K562 (cell line): ENCODE data around the gene B9D2. TPM values are rescaled to one million over a fixed set of nuclear protein-coding genes. Genes with fewer than 3 reads are reported as not detected.

Experiments used
- AFF1 ChIP-seq, 2 experiments: fragments of 450-650 bp; IDR thresholded peaks; 2 replicates each; pipeline ENCODE4 v1.6.1; 2018; ENCODE audit warnings: mild to moderate bottlenecking in 2 of 2, low read depth in 1 of 2; ENCODE audit not compliant: partially characterized antibody in 2 of 2
- CTBP1 ChIP-seq: fragments of 450-650 bp; IDR thresholded peaks from 2 replicates; pipeline ENCODE4 v1.6.1; 2016; ENCODE audit warnings: borderline replicate concordance
- ESRRA ChIP-seq: fragments of 450-650 bp; IDR thresholded peaks from 2 replicates; pipeline ENCODE4 v1.6.1; 2014; ENCODE audit warnings: low read depth, mild to moderate bottlenecking, moderate library complexity, borderline replicate concordance
- GTF2E2 ChIP-seq: fragments of 200-800 bp; sonication (Bioruptor generic); IDR thresholded peaks from 2 replicates; pipeline ENCODE4 v1.6.1; 2016; ENCODE audit warnings: missing genetic modification characterization, missing compliant biosample characterization
- HIVEP1 ChIP-seq: fragments of 250-450 bp; sonication (Bioruptor Pico); IDR thresholded peaks from 2 replicates; pipeline ENCODE4 v1.4.0; 2020; ENCODE audit warnings: mild to moderate bottlenecking
- HMGN3 ChIP-seq: IDR thresholded peaks from 2 replicates; pipeline ENCODE4 v1.6.1; 2011; ENCODE audit warnings: borderline replicate concordance, low read depth, mild to moderate bottlenecking, mixed read lengths, low read length; ENCODE audit not compliant: insufficient read length; ENCODE audit errors: extremely low read depth
- MTA1 ChIP-seq: fragments of 450-650 bp; IDR thresholded peaks from 2 replicates; pipeline ENCODE4 v1.6.1; 2017; ENCODE audit warnings: borderline replicate concordance
- TAL1 ChIP-seq: fragments of 450-650 bp; IDR thresholded peaks from 2 replicates; pipeline ENCODE4 v1.6.1; 2016; ENCODE audit warnings: mild to moderate bottlenecking
- TCFL5 ChIP-seq: fragments of 250-450 bp; sonication (Bioruptor Pico); conservative IDR thresholded peaks from 2 replicates; pipeline ENCODE4 v1.6.1; 2021; ENCODE audit warnings: mild to moderate bottlenecking, moderate library complexity, matching md5 sums
- TEAD1 ChIP-seq, 2 experiments: fragments of 450-650 bp in 1 of 2; sonication (generic) in 1 of 2; formaldehyde crosslinking; IDR thresholded peaks; 2 replicates each; pipeline versions ENCODE4 v1.4.0 to v1.8.0; 2020 to 2022; ENCODE audit warnings: mild to moderate bottlenecking in 2 of 2, missing genetic modification reagents in 1 of 2
- ZBTB11 ChIP-seq, 3 experiments: fragments of 200-800 bp in 1 of 3; fragments of 250-450 bp in 1 of 3; fragments of 450-650 bp in 1 of 3; sonication (Bioruptor Pico) in 1 of 3; sonication (Bioruptor generic) in 1 of 3; formaldehyde crosslinking in 1 of 3; IDR thresholded peaks; 2 replicates each; pipeline versions ENCODE4 v1.6.1 to v1.8.0; 2016 to 2022; ENCODE audit warnings: mild to moderate bottlenecking in 2 of 3, missing genetic modification characterization in 2 of 3, missing compliant biosample characterization in 1 of 3, moderate library complexity in 1 of 3
- ZBTB26 ChIP-seq: fragments of 450-650 bp; formaldehyde crosslinking; IDR thresholded peaks from 2 replicates; pipeline ENCODE4 v1.4.0; 2022; ENCODE audit warnings: missing genetic modification characterization
- polyA plus RNA-seq, 8 experiments: library from polyadenylated mRNA; depleted of rRNA in 4 of 8; stranded (reverse) in 5 of 8; unstranded in 3 of 8; fragments of >200 nt; fragmentation: Nextera tagmentation in 2 of 8; fragmentation: Illumina TruSeq in 1 of 8; extraction: Ambion mirVana in 2 of 8; extraction: Trizol in 1 of 8; gene quantifications; 2 replicates each; pipeline versions ENCODE4 v1.2.1 to v1.2.3, GENCODE V29; 2011 to 2014; ENCODE audit warnings: inconsistent platforms in 1 of 8, missing spikeins in 1 of 8
- total RNA-seq, 7 experiments: library from RNA; depleted of rRNA in 6 of 7; stranded (reverse); fragments of >200 nt in 6 of 7; fragmentation: Illumina TruSeq in 2 of 7; extraction: Trizol in 2 of 7; gene quantifications; 2 replicates each; pipeline versions ENCODE4 v1.2.1 to v1.2.3, GENCODE V29; 2011 to 2021; ENCODE audit warnings: low replicate concordance in 1 of 7

Gene B9D2
- total and polyA plus RNA-seq, 9 of the 15 experiments (the other 6 are each of a cell fraction or from before 2014, with no cell fraction given), result 0.83 to 6.9 (median 2.8) TPM

GRCh38 chr19:41397086-41398049 is 33.4 kb upstream of the B9D2 start, which contains the start of the genes BCKDHA and EXOSC5 (continued):
- TF ChIP-seq AFF1 (IDR thresholded peaks at IDR 0.05; ENCODE audit: low read depth in 1 of 2, partially characterized antibody in 2 of 2), result peak in 1 of 2 experiments; percentile 78
- 0 out of 6 replicates have a peak, but pooled peaks of 1 of the 3 experiments have one; percentile 17 for TF ChIP-seq ZBTB11 (CRISPR knock-in tag; IDR thresholded peaks at IDR 0.05)
- no peak; the same call in 1 of the 2 replicates for TF ChIP-seq GTF2E2 (tag)
- TF ChIP-seq CTBP1, result peak; percentile 35; the same call in 1 of the 2 replicates
- peak; percentile 16; the same call in 1 of the 2 replicates for TF ChIP-seq ZBTB26 (CRISPR knock-in tag)
- TF ChIP-seq HIVEP1 (CRISPR knock-in tag), result no peak
- TF ChIP-seq TAL1, result peak; percentile 55
- TF ChIP-seq MTA1, result peak; percentile 89
- peak in 1 of 2 experiments; percentile 63; a peak in 1 of 4 replicates for TF ChIP-seq TEAD1 (CRISPR knock-in tag; IDR thresholded peaks at IDR 0.05)
- peak; percentile 57; the same call in 1 of the 2 replicates for TF ChIP-seq ESRRA
- peak; percentile 89 for TF ChIP-seq HMGN3
- TF ChIP-seq TCFL5, result 0 out of 2 replicates have a peak, but pooled peaks have one; percentile 45
